DMS79 treated with DMSO at 0.1 percent for 48 hours (cell line): Measurements from ENCODE around the gene TFPI2.
A peak's percentile ranks its signal among the peaks of the same experiment; 100 is the strongest.
"Not testable (repeated sequence)": the region's sequence is repeated elsewhere in the genome, so short reads cannot be mapped to it uniquely, and the experiment has no call there.

Experiments
- DNase-seq: peaks from one replicate; lab custom pipeline; 2025; lab: John Stamatoyannopoulos, UW

The TFPI2 gene

DNA sequence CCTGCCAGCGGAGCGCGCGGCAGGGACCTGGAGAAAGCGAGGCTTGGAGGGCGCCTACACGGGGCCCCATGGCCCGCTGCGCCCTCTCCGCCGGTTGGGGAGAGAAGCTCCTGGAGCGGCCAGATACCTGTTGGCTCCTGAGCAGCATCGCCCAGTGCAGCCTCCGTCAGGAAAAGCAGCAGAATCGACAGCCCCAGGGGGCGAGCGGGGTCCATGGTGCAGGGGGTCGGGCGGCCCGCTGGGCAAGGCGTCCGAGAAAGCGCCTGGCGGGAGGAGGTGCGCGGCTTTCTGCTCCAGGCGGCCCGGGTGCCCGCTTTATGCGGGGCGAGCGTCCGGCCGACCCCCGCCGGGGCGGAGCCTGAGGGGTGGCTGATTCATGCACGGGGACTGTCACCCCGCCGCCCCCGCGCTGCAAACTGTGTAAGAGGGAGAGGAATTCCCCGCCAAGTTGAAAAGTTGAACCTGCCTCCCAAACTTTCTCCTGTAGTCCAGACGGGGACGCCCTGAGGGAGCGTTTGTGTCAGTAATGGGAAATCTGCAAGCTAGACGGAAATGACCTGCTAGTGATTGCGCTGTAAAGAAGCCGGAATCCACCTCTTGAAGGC is at the start of gene TFPI2:
Gene TFPI2, minus strand, starts transcription at position 290 of the 605 bp plus-strand sequence. Its CDS starts 75 bp downstream, at position 215.
- no peak for DNase-seq

DNA sequence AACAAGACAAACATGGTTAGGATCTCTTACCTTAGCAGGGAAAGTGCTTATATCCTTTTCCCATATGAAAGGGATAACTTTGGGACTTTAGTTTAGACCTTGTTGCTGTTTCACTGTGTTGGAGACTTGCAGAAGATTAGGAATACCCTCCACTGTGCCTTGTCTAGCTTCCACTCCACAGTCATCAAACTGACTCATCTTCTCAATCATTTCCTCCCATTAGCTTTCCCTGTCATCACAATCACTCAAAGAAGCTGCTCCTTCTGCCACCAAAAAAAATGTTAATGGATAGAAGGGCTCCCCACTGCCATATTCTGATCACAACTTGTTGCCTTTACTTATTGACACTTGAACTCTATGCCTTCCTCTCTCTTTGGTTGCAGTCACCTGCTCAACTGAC is 47.7 kb upstream of the TFPI2 start:
- DNase-seq, result no peak

- no peak for DNase-seq
Observed at GRCh38 chr7:93937818-93938217, 47.3 kb upstream of the TFPI2 start.

DNA sequence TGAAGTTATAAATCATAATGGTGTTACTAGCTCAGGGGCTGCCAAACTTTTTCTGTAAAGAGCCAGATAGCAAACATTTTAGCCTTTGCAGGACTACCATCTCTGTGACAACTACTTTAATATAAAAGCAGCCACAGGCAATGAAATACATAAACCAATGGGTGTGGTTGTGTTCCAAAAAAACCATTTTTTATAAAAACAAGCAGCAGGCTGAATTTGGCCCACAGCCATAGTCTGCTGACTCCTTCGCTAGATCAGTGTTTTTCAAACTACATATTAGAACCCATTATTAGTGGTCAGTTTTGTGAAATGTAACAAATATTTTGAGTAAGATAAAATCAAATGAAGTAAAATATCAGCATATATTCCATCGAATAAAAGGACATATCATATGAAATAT is 44.5 kb upstream of the TFPI2 start:
- no peak for DNase-seq

GRCh38 chr7:93933156-93933555 is 42.6 kb upstream of the TFPI2 start:
- no peak for DNase-seq

GRCh38 chr7:93931655-93932054 is 41.1 kb upstream of the TFPI2 start:
- DNase-seq, result no peak

- DNase-seq, result no peak
Observed at GRCh38 chr7:93927585-93927984, 37.0 kb upstream of the TFPI2 start.

DNA sequence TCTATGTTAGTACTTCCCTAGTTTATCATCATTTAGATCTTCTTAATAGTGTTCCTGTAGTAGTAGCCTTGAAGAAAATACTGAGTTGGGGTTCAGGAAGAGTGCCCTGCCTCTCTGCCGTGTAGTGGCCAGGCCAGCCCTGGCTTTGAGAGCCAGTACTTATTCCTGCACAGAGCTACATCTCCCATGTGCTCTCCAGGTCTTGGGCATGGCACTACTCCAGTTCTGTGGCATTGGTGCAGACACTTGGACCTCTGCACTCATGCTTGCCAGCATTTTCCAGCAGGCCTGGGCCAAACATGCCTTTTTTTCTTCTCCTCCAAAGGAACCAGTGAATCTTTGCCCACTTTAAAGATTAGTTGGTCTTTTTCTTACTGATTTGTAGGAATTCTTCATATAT is 36.2 kb upstream of the TFPI2 start:
- no peak for DNase-seq

DNA sequence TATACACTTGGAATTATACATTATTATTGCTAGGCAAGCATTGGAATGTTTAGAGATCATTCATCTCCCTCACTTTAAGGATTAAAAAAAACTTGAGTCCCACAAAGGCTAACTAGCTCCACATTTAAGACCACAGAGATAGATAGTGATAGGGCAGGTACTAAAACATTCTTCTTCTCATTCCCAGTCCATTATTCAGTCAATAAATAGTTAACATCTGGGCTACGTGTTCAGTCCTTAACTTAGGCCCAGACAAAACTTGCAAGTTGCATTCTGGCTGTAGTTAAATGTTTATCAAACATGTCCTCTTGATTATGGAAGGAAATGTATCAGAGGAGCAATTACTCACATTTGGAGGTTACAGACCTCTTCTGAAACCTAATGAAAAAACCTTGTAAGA is 33.4 kb upstream of the TFPI2 start:
- no peak for DNase-seq

DNA sequence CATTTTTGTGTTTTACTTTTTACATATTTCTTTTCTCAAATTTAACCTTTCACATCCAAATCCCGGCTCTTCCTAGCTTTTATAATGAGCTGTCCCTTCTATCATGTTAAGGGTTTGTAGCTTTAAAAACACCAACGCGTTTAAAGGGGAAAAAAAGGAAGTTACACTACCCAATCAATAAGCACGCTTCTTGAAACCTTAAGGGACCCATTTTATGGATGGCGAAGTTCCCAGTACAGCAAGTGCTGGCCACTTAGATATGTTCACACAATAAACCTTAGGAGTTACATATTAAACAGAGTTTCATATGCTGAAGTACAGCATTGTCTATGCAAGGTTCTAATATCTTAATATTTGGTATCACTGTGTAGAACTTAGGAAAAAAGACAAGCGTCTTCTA is 32.7 kb upstream of the TFPI2 start:
- DNase-seq, result no peak

- peak; percentile 10 for DNase-seq
Observed at GRCh38 chr7:93921607-93922566, 31.3 kb upstream of the TFPI2 start, which contains the start of gene GNG11. Gene GNG11, plus strand, starts transcription at chr7:93921735. Its CDS starts 403 bp downstream, at chr7:93922138.

GRCh38 chr7:93921186-93921585 is 30.6 kb upstream of the TFPI2 start:
- DNase-seq, result no peak

DNA sequence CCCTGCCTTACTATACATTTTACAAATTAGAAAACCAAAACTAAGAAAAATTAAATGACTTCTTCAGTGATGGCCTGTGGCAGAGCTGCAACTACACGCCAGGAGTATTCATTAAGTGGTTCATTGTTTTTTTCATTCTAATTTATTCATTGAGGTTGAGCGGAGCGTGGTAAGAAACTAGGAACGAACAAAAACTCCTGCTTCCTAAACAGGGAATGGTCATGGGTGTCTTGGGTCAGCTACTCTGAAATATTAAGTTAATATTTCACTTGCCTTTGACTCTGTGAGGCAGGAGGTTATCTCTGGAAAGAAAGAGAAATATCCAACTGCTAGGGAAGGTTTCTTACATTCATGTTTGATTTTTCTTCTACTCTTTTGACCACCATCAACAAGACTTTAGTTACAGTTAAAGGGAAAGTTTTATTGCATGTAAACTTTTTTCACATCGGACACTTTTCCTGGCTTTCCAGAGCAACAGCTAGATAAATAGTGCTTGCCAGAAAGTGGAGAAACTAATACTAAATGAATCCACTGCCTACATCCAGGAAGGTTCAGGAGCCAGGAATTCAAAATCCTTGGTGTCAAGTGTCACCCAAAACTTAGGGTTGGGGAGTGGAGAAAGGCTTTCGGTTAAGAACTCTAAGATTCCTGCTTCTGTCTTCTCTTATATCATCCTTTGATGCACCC is 30.1 kb upstream of the TFPI2 start:
- no peak for DNase-seq

DNA sequence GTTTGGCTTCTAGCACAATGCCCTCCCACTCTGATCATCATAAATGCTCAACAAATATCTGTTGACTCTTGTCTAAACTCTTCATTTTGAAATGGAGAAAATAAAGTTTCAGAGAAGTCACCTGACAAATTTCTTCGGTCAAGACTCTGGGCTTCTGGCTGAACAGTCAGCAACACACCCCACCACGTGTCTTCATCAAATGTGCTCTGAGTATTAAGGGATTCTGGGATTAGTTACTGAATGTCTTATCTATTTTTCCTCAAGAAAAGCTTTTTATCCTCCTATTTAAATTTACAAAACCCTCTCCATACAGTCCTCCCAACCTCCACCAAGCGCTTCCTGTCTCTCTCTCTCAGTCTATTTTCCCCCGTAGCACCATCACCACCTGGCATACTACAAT is 25.8 kb upstream of the TFPI2 start:
- not testable (repeated sequence) for DNase-seq

DNA sequence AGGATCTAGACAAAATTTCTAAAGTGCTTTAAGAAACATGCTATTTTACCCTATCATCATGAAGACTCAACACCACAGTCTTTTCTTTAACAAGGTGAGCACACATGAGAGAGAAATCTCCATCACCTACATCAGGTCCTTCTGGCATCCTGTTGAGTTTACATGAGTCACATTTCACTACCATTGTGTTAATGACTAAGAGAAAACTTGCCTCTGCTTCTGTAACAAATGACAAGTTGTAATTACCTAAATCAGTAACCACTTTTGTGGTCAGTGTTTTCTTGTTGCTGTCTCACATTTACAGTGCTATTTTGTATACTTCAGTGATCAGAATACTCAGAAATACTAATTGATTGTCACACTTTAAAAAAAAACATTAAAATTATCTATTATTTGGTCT is 25.3 kb upstream of the TFPI2 start:
- not testable (repeated sequence) for DNase-seq

GRCh38 chr7:93915206-93915842 is 24.8 kb upstream of the TFPI2 start:
- DNase-seq, result not testable (repeated sequence)

GRCh38 chr7:93914581-93915066 is 24.1 kb upstream of the TFPI2 start:
- DNase-seq, result no peak

DNA sequence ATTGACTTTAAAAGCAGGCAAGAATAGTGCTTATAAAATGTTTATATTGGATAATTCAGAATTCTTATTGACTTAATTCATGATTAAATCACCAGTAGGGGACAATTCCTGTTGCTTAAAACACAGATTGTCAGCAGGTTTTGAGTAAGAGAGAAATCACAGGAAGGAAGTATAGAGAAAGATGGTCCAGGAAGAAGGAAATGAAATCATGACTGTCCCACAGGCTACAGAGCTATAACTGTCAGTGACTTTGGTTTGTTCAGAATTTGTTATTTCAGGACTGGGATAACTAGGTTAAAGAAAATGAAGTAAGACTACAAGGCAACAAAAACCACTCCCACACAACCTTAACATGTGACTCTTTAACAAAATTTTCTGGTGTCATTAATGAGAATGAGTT is 22.6 kb upstream of the TFPI2 start:
- no peak for DNase-seq

DNA sequence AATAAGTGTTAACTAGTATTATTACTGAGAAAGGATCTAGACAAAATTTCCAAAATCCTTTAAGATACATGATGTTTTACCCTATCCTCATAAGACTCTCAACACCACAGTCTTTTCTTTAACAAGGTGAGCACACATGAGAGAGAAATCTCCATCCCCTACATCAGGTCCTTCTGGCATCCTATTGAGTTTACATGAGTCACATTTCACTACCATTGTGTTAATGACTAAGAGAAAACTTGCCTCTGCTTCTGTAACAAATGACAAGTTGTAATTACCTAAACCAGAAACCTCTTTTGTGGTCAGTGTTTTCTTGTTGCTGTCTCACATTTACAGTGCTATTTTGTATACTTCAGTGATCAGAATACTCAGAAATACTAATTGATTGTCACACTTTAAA is 21.1 kb upstream of the TFPI2 start:
- not testable (repeated sequence) for DNase-seq

DNA sequence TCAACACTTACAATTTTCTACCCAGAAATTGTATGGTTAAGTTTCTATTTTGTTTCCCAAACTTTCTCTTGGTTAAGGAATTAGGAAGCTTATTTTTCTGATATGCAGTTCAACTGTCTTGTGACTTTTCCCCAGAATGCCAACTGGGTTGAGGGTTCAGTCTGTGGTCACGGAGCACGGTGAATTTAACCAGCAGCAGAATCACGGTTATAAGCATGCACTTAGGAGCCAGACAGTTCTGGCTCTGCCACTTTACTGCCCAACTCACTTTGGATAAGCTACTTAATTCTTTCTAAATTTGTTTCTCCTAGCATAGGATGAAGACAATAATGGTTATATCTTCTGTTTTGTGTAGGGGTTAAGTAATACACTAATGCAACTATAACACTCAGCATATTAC is 20.7 kb upstream of the TFPI2 start:
- DNase-seq, result not testable (repeated sequence)

DNA sequence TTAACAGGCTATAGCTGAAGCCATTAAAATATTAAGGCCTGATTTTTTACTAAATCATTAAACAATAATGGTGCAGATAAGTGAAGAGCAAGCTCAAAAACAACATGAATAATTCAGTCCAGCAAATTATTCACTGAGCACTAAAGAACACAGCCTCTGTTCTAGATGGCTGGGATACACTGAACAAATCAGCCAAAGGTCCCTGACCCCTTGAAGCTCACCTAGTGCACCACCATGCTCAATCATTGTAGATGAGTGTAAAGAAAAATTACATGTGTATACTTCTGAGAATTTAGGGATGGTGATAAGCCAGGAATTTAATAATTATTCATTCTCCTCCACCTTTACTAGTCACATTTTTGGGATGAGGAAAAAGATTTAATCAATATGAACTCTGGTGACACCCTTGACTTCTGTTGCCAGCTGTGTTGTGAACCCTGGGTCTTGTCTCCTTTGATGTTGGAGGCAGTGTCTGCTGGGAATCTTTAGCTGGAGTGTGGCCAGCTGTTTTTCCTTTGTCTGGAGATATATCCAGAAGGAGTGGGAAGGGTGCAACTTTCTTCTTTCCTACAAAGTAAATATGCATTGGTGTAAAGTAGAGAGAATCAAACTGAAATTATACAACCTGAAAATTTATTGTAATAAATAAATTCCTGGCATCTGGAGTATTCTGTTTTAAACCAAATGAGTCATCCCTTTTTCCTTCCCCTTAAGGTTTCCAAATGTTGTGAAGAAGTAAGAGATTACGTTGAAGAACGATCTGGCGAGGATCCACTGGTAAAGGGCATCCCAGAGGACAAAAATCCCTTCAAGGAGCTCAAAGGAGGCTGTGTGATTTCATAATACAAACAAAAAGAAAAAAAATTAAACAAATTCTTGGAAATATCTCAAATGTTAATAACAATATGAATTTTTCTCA is 19.8 kb upstream of the TFPI2 start:
- DNase-seq, result no peak
